Left ventricle myocardium inferior (tissue), 1 donor: Measurements from ENCODE around the gene LOXL4. TPM values are rescaled to one million over a fixed set of nuclear protein-coding genes. Genes with fewer than 3 reads are reported as not detected.

ENCODE experiments used
- DNase-seq: peaks from one replicate; pipeline ENCODE4 v3.0.0-alpha.2; 2020
- H3K27ac ChIP-seq: fragments of 200-600 bp; replicated peaks from 2 replicates; pipeline ENCODE4 v1.8.0; 2021
- H3K27me3 ChIP-seq: fragments of 200-600 bp; 2 replicates; pipeline ENCODE4 v1.8.0; 2021; ENCODE audit warnings: low read depth
- H3K36me3 ChIP-seq: fragments of 200-600 bp; 2 replicates; pipeline ENCODE4 v1.8.0; 2021
- H3K4me1 ChIP-seq: fragments of 200-600 bp; 2 replicates; pipeline ENCODE4 v1.8.0; 2021
- H3K4me3 ChIP-seq: fragments of 200-600 bp; 2 replicates; pipeline ENCODE4 v1.8.0; 2021; ENCODE audit warnings: mild to moderate bottlenecking, moderate library complexity
- H3K9me3 ChIP-seq: fragments of 200-600 bp; replicated peaks from 2 replicates; pipeline ENCODE4 v1.8.0; 2021
- intact Hi-C: fragments of 100-400 bp; cut with micrococcal nuclease; formaldehyde crosslinking; loops from one replicate; pipeline ENCODE4 v1.11.0; 2022
- total RNA-seq: library from RNA; stranded (reverse); fragmentation: NEBNext Ultra II Directional; extraction: Animal tissue kit (Norgen Biotek cat#: 25700); gene quantifications from one replicate; pipeline ENCODE4 v1.2.1, GENCODE V29; 2021
- TF ChIP-seq, protein P1 (sequence below): fragments of 200-600 bp; IDR thresholded peaks from 2 replicates; pipeline ENCODE4 v1.8.0; 2021; ENCODE audit warnings: antibody characterized with exemption, mild to moderate bottlenecking, borderline replicate concordance
- donor health status: DM: no; HTN: yes; CAD: no; lungs with severe emphysema.

Gene LOXL4
- total RNA-seq, 1 donor from 2014 or later = 1.4 TPM

DNA sequence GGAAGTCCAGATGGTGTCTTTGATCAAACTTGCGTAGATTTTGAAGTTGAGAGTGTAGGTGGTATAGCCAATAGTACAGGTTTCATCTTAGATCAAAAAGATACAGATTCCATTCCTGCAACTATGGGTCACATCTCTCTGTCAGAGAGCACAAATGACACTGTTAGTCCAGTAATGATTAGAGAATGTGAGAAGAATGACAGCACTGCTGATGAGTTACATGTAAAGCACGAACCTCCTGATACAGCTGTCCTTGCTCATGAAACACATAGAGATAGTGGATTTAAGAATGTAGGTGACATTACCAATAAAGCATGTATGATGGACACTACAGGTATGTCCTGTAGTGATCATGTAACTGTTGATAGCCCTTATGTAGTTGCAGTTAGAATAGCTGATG is 59.1 kb downstream of the LOXL4 start:
- no peak for DNase-seq
- Histone ChIP-seq H3K36me3 (peaks cover 25% of the 10 kb centered on the region), H3K4me3 (no peak overlapping the region), H3K27me3 (no peaks in the 10 kb centered on the region), H3K27ac (no peak overlapping the region), H3K4me1 (peaks cover 15% of the 10 kb centered on the region), H3K9me3 (no peaks in the 10 kb centered on the region)
- TF ChIP-seq, protein P1, sequence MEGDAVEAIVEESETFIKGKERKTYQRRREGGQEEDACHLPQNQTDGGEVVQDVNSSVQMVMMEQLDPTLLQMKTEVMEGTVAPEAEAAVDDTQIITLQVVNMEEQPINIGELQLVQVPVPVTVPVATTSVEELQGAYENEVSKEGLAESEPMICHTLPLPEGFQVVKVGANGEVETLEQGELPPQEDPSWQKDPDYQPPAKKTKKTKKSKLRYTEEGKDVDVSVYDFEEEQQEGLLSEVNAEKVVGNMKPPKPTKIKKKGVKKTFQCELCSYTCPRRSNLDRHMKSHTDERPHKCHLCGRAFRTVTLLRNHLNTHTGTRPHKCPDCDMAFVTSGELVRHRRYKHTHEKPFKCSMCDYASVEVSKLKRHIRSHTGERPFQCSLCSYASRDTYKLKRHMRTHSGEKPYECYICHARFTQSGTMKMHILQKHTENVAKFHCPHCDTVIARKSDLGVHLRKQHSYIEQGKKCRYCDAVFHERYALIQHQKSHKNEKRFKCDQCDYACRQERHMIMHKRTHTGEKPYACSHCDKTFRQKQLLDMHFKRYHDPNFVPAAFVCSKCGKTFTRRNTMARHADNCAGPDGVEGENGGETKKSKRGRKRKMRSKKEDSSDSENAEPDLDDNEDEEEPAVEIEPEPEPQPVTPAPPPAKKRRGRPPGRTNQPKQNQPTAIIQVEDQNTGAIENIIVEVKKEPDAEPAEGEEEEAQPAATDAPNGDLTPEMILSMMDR = no peak
- intact Hi-C loops = no loop called here

DNA sequence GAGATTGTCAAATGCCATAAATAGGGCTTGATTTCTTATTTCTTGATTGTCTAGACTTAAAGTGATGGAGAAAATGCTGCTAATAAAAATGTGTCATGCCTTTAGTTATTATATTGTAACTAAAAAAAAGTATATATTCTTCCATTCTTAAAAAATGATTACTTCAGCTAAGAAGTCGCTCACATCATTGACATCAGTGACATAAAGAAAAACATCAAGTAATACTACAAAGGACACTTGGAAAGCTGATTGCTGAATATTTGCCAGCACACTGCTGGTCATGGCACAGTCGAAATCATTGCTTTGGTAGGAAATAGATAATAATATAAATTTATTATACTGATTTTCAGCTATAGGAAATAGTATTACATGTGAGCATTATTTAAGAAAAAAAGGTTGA is 62.6 kb downstream of the LOXL4 start:
- H3K9me3 ChIP-seq = no peaks in the 10 kb centered on the region
- no peak overlapping the region for H3K27ac ChIP-seq
- intact Hi-C loops = no loop called here
- H3K27me3 ChIP-seq = no peaks in the 10 kb centered on the region
- no peak overlapping the region for H3K4me3 ChIP-seq
- TF ChIP-seq, protein P1 = no peak
- no peaks in the 10 kb centered on the region for H3K4me1 ChIP-seq
- no peak for DNase-seq
- peaks cover 25% of the 10 kb centered on the region for H3K36me3 ChIP-seq

DNA sequence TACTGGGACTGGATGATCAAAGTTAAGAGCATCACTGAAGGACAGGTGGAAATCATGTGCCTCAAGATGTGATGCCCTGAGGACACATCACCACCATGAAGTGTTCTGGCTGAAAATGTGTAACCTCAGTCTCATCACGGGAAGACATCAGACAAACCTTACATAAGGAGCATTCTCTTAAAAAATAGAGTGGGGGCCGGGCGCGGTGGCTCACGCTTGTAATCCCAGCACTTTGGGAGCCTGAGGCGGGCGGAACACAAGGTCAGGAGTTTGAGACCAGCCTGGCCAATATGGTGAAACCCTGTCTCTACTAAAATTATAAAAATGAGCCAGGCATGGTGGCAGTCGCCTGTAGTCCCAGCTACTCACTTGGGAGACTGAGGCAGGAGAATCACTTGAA is 65.6 kb downstream of the LOXL4 start:
- no peaks in the 10 kb centered on the region for H3K27me3 ChIP-seq
- DNase-seq = no peak
- H3K4me3 ChIP-seq = no peak overlapping the region
- peaks cover 8% of the 10 kb centered on the region for H3K4me1 ChIP-seq
- H3K36me3 ChIP-seq = no peaks in the 10 kb centered on the region
- no peaks in the 10 kb centered on the region for H3K9me3 ChIP-seq
- TF ChIP-seq, protein P1 = no peak
- no peak overlapping the region for H3K27ac ChIP-seq
- intact Hi-C loops = no loop called here

DNA sequence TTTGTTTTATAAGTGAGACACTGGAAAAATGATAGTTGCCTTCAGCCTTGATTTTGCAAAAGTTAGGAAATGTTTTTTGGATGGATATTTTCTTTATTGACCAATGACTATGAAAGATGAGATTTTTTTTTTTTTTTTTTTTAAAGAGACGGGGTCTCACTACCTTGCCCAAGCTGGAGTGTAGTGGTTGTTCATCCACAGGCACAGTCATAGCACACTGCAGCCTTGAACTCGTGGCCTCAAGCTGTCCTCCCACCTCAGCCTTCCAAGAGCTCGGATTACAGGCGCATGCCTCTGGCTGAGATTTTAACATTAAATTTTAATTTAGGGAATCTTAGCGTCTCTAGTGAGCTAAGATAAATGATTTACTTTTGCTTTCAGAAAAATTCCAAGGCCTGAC is 66.2 kb downstream of the LOXL4 start:
- no peaks in the 10 kb centered on the region for H3K36me3 ChIP-seq
- H3K9me3 ChIP-seq = no peaks in the 10 kb centered on the region
- H3K4me3 ChIP-seq = no peak overlapping the region
- H3K27me3 ChIP-seq = no peaks in the 10 kb centered on the region
- intact Hi-C loops = no loop called here
- no peak overlapping the region for H3K27ac ChIP-seq
- H3K4me1 ChIP-seq = peaks cover 15% of the 10 kb centered on the region
- TF ChIP-seq, protein P1 = no peak
- DNase-seq = no peak

Other genes starting within 250 kb of the LOXL4 start
- gene CRTAC1, start 237.6 kb downstream of the LOXL4 start, total RNA-seq = 2.3 TPM
- gene R3HCC1L, start 133.5 kb downstream of the LOXL4 start, total RNA-seq = 5.9 TPM
- gene PYROXD2, start 147.0 kb upstream of the LOXL4 start, total RNA-seq = 10.4 TPM
- gene HPS1, start 178.7 kb upstream of the LOXL4 start, total RNA-seq = 31.9 TPM